WTC11 (cell line): ENCODE data around the gene KRTAP10-3. TPM values are rescaled to one million over a fixed set of nuclear protein-coding genes. Genes with fewer than 3 reads are reported as not detected.

ENCODE experiments used
- ATAC-seq: fragments of 200-7000 bp; cut with Tn5 transposase; 2 replicates; pipeline ENCODE4 v1.10.0; 2021; ENCODE audit warnings: mild to moderate bottlenecking, moderate library complexity
- Bru-seq: library from RNA; stranded (reverse); fragments of 400-500 nt; gene quantifications from one replicate; lab custom pipeline; 2021; lab: Mats Ljungman, UMichigan
- CTCF ChIA-PET: fragments of 300-600 bp; sonication (Branson Sonifier 250); formaldehyde crosslinking; loops from one replicate; lab custom pipeline; 2021; ENCODE audit warnings: antibody characterized with exemption; lab: Charles Lee
- POLR2A ChIA-PET: fragments of 350-600 bp; sonication (Branson Sonifier 250); formaldehyde crosslinking; loops from one replicate; lab custom pipeline; 2021; ENCODE audit warnings: antibody characterized with exemption; lab: Charles Lee
- DNase-seq: peaks from one replicate; pipeline ENCODE4 v3.0.0; 2021; ENCODE audit warnings: low spot score
- H3K27ac Mint-ChIP-seq: 2 replicates; pipeline ENCODE4 v1.8.0; 2021; ENCODE audit warnings: mixed read lengths
- H3K27me3 Mint-ChIP-seq: 2 replicates; pipeline ENCODE4 v1.8.0; 2021; ENCODE audit warnings: low read depth, mild to moderate bottlenecking, moderate library complexity, mixed read lengths
- H3K36me3 Mint-ChIP-seq: 2 replicates; pipeline ENCODE4 v1.8.0; 2021; ENCODE audit warnings: mixed read lengths
- H3K4me1 Mint-ChIP-seq: 2 replicates; pipeline ENCODE4 v1.8.0; 2022; ENCODE audit warnings: mixed read lengths
- H3K4me3 Mint-ChIP-seq: 2 replicates; pipeline ENCODE4 v1.8.0; 2021; ENCODE audit warnings: mild to moderate bottlenecking, moderate library complexity, mixed read lengths
- H3K9me3 Mint-ChIP-seq: 2 replicates; pipeline ENCODE4 v1.8.0; 2021; ENCODE audit warnings: mixed read lengths
- AR ChIP-seq: fragments of 250-450 bp; sonication (Bioruptor Pico); IDR thresholded peaks from 2 replicates; pipeline ENCODE4 v1.9.0; 2021; ENCODE audit warnings: mild to moderate bottlenecking
- CBFB ChIP-seq: sonication (generic); formaldehyde crosslinking; IDR thresholded peaks from 2 replicates; pipeline ENCODE4 v1.8.1; 2022; ENCODE audit warnings: mild to moderate bottlenecking, low read depth, missing genetic modification reagents
- CREB1 ChIP-seq: sonication (generic); formaldehyde crosslinking; IDR thresholded peaks from 2 replicates; pipeline ENCODE4 v1.8.0; 2023; ENCODE audit warnings: mild to moderate bottlenecking, missing genetic modification reagents
- ERG ChIP-seq: fragments of 250-450 bp; sonication (Bioruptor Pico); IDR thresholded peaks from 2 replicates; pipeline ENCODE4 v1.8.0; 2021; ENCODE audit warnings: mild to moderate bottlenecking
- ESRRA ChIP-seq: sonication (generic); formaldehyde crosslinking; IDR thresholded peaks from 2 replicates; pipeline ENCODE4 v1.8.1; 2022; ENCODE audit warnings: mild to moderate bottlenecking, missing genetic modification reagents, borderline replicate concordance
- FOXK1 ChIP-seq: sonication (generic); formaldehyde crosslinking; IDR thresholded peaks from 2 replicates; pipeline ENCODE4 v1.8.0; 2022; ENCODE audit warnings: mild to moderate bottlenecking, moderate library complexity, missing genetic modification reagents
- GRHL2 ChIP-seq: fragments of 250-450 bp; sonication (Bioruptor Pico); IDR thresholded peaks from 2 replicates; pipeline ENCODE4 v1.8.0; 2022; ENCODE audit warnings: mild to moderate bottlenecking, moderate library complexity; ENCODE audit not compliant: insufficient replicate concordance, severe bottlenecking
- IRF1 ChIP-seq: sonication (generic); formaldehyde crosslinking; IDR thresholded peaks from 2 replicates; pipeline ENCODE4 v1.8.0; 2023; ENCODE audit warnings: missing genetic modification reagents
- JAZF1 ChIP-seq: fragments of 250-450 bp; sonication (Bioruptor Pico); IDR thresholded peaks from 2 replicates; pipeline ENCODE4 v1.9.0; 2021; ENCODE audit warnings: moderate library complexity, mild to moderate bottlenecking, inconsistent platforms
- NFE2L1 ChIP-seq: sonication (generic); formaldehyde crosslinking; IDR thresholded peaks from 2 replicates; pipeline ENCODE4 v1.8.1; 2023; ENCODE audit warnings: missing genetic modification reagents
- NFYB ChIP-seq: sonication (generic); formaldehyde crosslinking; conservative IDR thresholded peaks from 2 replicates; pipeline ENCODE4 v1.8.0; 2022; ENCODE audit warnings: low read depth, missing genetic modification reagents
- PRRX2 ChIP-seq: fragments of 250-450 bp; sonication (Bioruptor Pico); IDR thresholded peaks from 2 replicates; pipeline ENCODE4 v1.8.0; 2021; ENCODE audit warnings: mild to moderate bottlenecking
- TCF7 ChIP-seq: sonication (generic); formaldehyde crosslinking; IDR thresholded peaks from 2 replicates; pipeline ENCODE4 v1.8.0; 2022; ENCODE audit warnings: mild to moderate bottlenecking, low read depth, missing genetic modification reagents, moderate library complexity
- TEAD1 ChIP-seq: sonication (generic); formaldehyde crosslinking; IDR thresholded peaks from 2 replicates; pipeline ENCODE4 v1.8.0; 2022; ENCODE audit warnings: mild to moderate bottlenecking, missing genetic modification reagents
- ZNF232 ChIP-seq: sonication (generic); formaldehyde crosslinking; IDR thresholded peaks from 2 replicates; pipeline ENCODE4 v1.8.0; 2022; ENCODE audit warnings: mild to moderate bottlenecking, missing genetic modification reagents
- ZNF263 ChIP-seq: sonication (generic); formaldehyde crosslinking; IDR thresholded peaks from 2 replicates; pipeline ENCODE4 v1.8.1; 2022; ENCODE audit warnings: low read depth, mild to moderate bottlenecking, moderate library complexity, missing genetic modification reagents
- ZNF396 ChIP-seq: fragments of 250-450 bp; sonication (Bioruptor Pico); IDR thresholded peaks from 2 replicates; pipeline ENCODE4 v1.8.0; 2021; ENCODE audit warnings: mild to moderate bottlenecking, moderate library complexity, borderline replicate concordance
- ZNF532 ChIP-seq: fragments of 250-450 bp; sonication (Bioruptor Pico); IDR thresholded peaks from 2 replicates; pipeline ENCODE4 v1.9.0; 2021; ENCODE audit warnings: mild to moderate bottlenecking, borderline replicate concordance
- long read RNA-seq, 3 experiments: library from RNA in 1 of 3; library from capped mRNA in 1 of 3; library from polyadenylated mRNA in 1 of 3; unstranded in 2 of 3; stranded (forward) in 1 of 3; transcript quantifications; one replicate each; pipeline ENCODE4 v2.0.0, GENCODE V29; 2021
- total RNA-seq: library from RNA; stranded (reverse); gene quantifications from 3 replicates; pipeline ENCODE4 v1.2.3, GENCODE V29; 2021
- TF ChIP-seq, protein P1 (sequence below): fragments of 250-450 bp; sonication (Bioruptor Pico); IDR thresholded peaks from 2 replicates; pipeline ENCODE4 v2.1.2; 2022; ENCODE audit warnings: mild to moderate bottlenecking, moderate library complexity

Gene KRTAP10-3
- total RNA-seq (not detected in 3 replicates), Bru-seq, nascent RNA (percentile 37 among the genes with signal in this experiment)
- long read RNA-seq, experiment 1: 0 reads
- long read RNA-seq, experiment 2: 0 reads
- long read RNA-seq, experiment 3: 0 reads

- Mint-ChIP-seq H3K4me3 (no peak within 1 kb of the TSS), H3K27ac (0 out of 2 replicates have a peak within 1 kb of the TSS, but pooled peaks have one; percentile 24), H3K27me3 (no peaks in the 10 kb centered on the region; the same call in none of the 2 replicates), H3K36me3 (no peaks in the 10 kb centered on the region), H3K9me3 (peaks cover 10% of the 10 kb centered on the region), H3K4me1 (peaks cover 12% of the 10 kb centered on the region)
- no peak for DNase-seq
- CTCF ChIA-PET: no interaction called here
- POLR2A ChIA-PET: no interaction called here
- TF ChIP-seq ZNF263: no peak
- TF ChIP-seq IRF1 (CRISPR knock-in tag): no peak
- TF ChIP-seq GRHL2: no peak
- TF ChIP-seq ZNF532 (CRISPR knock-in tag): no peak
- TF ChIP-seq CREB1 (CRISPR knock-in tag): no peak
- no peak for TF ChIP-seq CBFB (CRISPR knock-in tag)
- TF ChIP-seq JAZF1 (CRISPR knock-in tag): no peak
- no peak for TF ChIP-seq TCF7 (CRISPR knock-in tag)
- no peak for TF ChIP-seq ERG (CRISPR knock-in tag)
- no peak for TF ChIP-seq ZNF232 (CRISPR knock-in tag)
- no peak for TF ChIP-seq TEAD1 (CRISPR knock-in tag)
- TF ChIP-seq NFE2L1 (CRISPR knock-in tag): no peak
- TF ChIP-seq FOXK1 (CRISPR knock-in tag): no peak
- no peak for TF ChIP-seq ESRRA (CRISPR knock-in tag)
- no peak for TF ChIP-seq NFYB (CRISPR knock-in tag)
- TF ChIP-seq PRRX2 (CRISPR knock-in tag): no peak
- ATAC-seq: no peak
These were observed at the start of gene KRTAP10-3 for GRCh38 chr21:44558695-44559094. TSS of gene KRTAP10-3 (minus strand) at chr21:44558795. CDS start at chr21:44558715, 80 bp downstream.

DNA sequence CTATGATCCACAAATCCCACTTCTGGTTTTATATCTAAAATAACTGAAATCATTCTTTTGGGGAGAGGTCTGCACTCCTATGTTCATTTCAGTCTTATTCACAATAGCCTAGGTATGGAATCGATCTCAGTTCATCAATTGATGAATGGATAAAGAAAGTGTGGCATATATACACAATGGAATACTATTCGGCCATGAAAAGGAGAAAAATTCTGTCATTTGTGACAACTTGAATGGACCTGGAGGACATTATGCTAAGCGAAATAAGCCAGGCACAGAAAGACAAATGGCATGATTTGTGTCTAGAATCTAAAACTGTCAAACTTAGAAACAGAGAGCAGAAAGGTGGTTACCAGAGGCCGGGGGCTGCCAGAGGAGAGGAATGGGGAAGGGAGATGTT is 47.9 kb upstream of the KRTAP10-3 start:
- DNase-seq: no peak
- Mint-ChIP-seq H3K27ac (no peak overlapping the region), H3K9me3 (peaks cover 53% of the 10 kb centered on the region), H3K36me3 (peaks cover 27% of the 10 kb centered on the region), H3K27me3 (peaks cover 3% of the 10 kb centered on the region), H3K4me1 (peaks cover 2% of the 10 kb centered on the region; the same call in 1 of the 2 replicates), H3K4me3 (no peak overlapping the region)
- no peak for ATAC-seq
- ChIA-PET CTCF (no interaction called here), POLR2A (no interaction called here)
- no peak for TF ChIP-seq ZNF396 (CRISPR knock-in tag)

- Mint-ChIP-seq H3K27ac (no peak overlapping the region), H3K4me1 (peaks cover 13% of the 10 kb centered on the region), H3K27me3 (no peaks in the 10 kb centered on the region; the same call in 1 of the 2 replicates), H3K9me3 (peaks cover 27% of the 10 kb centered on the region), H3K36me3 (peaks cover 1% of the 10 kb centered on the region), H3K4me3 (no peak overlapping the region)
- DNase-seq (no peak), ATAC-seq (no peak)
- ChIA-PET CTCF (no interaction called here), POLR2A (no interaction called here)
- TF ChIP-seq, protein P1, sequence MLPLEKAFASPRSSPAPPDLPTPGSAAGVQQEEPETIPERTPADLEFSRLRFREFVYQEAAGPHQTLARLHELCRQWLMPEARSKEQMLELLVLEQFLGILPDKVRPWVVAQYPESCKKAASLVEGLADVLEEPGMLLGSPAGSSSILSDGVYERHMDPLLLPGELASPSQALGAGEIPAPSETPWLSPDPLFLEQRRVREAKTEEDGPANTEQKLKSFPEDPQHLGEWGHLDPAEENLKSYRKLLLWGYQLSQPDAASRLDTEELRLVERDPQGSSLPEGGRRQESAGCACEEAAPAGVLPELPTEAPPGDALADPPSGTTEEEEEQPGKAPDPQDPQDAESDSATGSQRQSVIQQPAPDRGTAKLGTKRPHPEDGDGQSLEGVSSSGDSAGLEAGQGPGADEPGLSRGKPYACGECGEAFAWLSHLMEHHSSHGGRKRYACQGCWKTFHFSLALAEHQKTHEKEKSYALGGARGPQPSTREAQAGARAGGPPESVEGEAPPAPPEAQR (CRISPR knock-in tag): no peak
- no peak for TF ChIP-seq AR (CRISPR knock-in tag)
These were observed 45.3 kb upstream of the KRTAP10-3 start for GRCh38 chr21:44603911-44604310.
